IMR-90 (cell line): ENCODE measurements around the gene CUX1. TPM values are rescaled to one million over a fixed set of nuclear protein-coding genes. Genes with fewer than 3 reads are reported as not detected.

Experiments used
- ATAC-seq: fragments of 200-7000 bp; cut with Tn5 transposase; 2 replicates; pipeline ENCODE4 v1.9.1; 2020; ENCODE audit warnings: low read depth, mild to moderate bottlenecking, moderate library complexity
- BruUV-seq: library from RNA; stranded (reverse); fragments of 400-500 nt; replicated peaks from 2 replicates; lab custom pipeline; 2021; lab: Mats Ljungman, UMichigan
- CTCF ChIA-PET: fragments of 300-600 bp; formaldehyde crosslinking; extraction: SDS; loops from one replicate; lab custom pipeline; 2021; ENCODE audit warnings: antibody characterized with exemption; lab: Yijun Ruan, JAX
- POLR2A ChIA-PET: fragments of 300-600 bp; sonication (Branson Sonifier 250); formaldehyde crosslinking; loops from one replicate; lab custom pipeline; 2022; ENCODE audit warnings: antibody characterized with exemption; ENCODE audit not compliant: unreplicated experiment; lab: Charles Lee
- DNase-seq: peaks from one replicate; pipeline ENCODE4 v3.0.0; 2013
- H2AFZ ChIP-seq: replicated peaks from 2 replicates; pipeline ENCODE3; 2013; ENCODE audit warnings: low read length, mild to moderate bottlenecking; ENCODE audit not compliant: poor library complexity
- H2AK5ac ChIP-seq: 2 replicates; pipeline ENCODE4 v1.6.1; 2013; ENCODE audit warnings: low read depth, low read length, inconsistent platforms
- H2AK9ac ChIP-seq: replicated peaks from 2 replicates; pipeline ENCODE3; 2013; ENCODE audit warnings: mild to moderate bottlenecking, low read depth, low read length, moderate library complexity; ENCODE audit not compliant: poor library complexity
- H2BK120ac ChIP-seq: 2 replicates; pipeline ENCODE4 v1.6.1; 2013; ENCODE audit warnings: low read depth, low read length, inconsistent platforms
- H2BK15ac ChIP-seq: 3 replicates; pipeline ENCODE4 v1.6.1; 2013; ENCODE audit warnings: low read depth, low read length, inconsistent platforms
- H2BK20ac ChIP-seq: 2 replicates; pipeline ENCODE4 v1.6.1; 2013; ENCODE audit warnings: low read depth, mild to moderate bottlenecking, inconsistent platforms, low read length, moderate library complexity
- H2BK5ac ChIP-seq: 2 replicates; pipeline ENCODE4 v1.6.1; 2013; ENCODE audit warnings: mild to moderate bottlenecking, low read depth, low read length, inconsistent platforms; ENCODE audit not compliant: poor library complexity, severe bottlenecking
- H3K14ac ChIP-seq: replicated peaks from 2 replicates; pipeline ENCODE4 v1.6.1; 2013; ENCODE audit warnings: low read depth, low read length, inconsistent platforms
- H3K18ac ChIP-seq: 2 replicates; pipeline ENCODE4 v1.6.1; 2013; ENCODE audit warnings: low read depth, low read length, control low read depth
- H3K23ac ChIP-seq: 2 replicates; pipeline ENCODE4 v1.6.1; 2013; ENCODE audit warnings: low read depth, low read length, inconsistent platforms
- H3K27ac ChIP-seq: 2 replicates; pipeline ENCODE4 v1.5.1; 2013; ENCODE audit warnings: mild to moderate bottlenecking, control low read depth, low read length; ENCODE audit not compliant: insufficient read depth
- H3K27me3 ChIP-seq: 2 replicates; pipeline ENCODE4 v1.6.1; 2013; ENCODE audit warnings: low read length; ENCODE audit not compliant: control insufficient read depth, insufficient read depth
- H3K36me3 ChIP-seq: 2 replicates; pipeline ENCODE4 v1.6.1; 2013; ENCODE audit warnings: low read length, mixed read lengths; ENCODE audit not compliant: control insufficient read depth, insufficient read depth
- H3K4ac ChIP-seq: 2 replicates; pipeline ENCODE4 v1.6.1; 2013; ENCODE audit warnings: low read depth, low read length, inconsistent platforms
- H3K4me1 ChIP-seq: 2 replicates; pipeline ENCODE4 v1.6.1; 2013; ENCODE audit warnings: low read length, mixed read lengths; ENCODE audit not compliant: control insufficient read depth, insufficient read depth
- H3K4me2 ChIP-seq: 2 replicates; pipeline ENCODE4 v1.6.1; 2013; ENCODE audit warnings: low read depth, mild to moderate bottlenecking, control low read depth, low read length, moderate library complexity
- H3K4me3 ChIP-seq: 2 replicates; pipeline ENCODE4 v1.5.1; 2013; ENCODE audit warnings: low read depth, mild to moderate bottlenecking, control low read depth, low read length, moderate library complexity; ENCODE audit not compliant: insufficient read depth
- H3K56ac ChIP-seq: 2 replicates; pipeline ENCODE4 v1.6.1; 2013; ENCODE audit warnings: low read length, inconsistent platforms; ENCODE audit not compliant: insufficient read depth; ENCODE audit errors: extremely low read depth
- H3K79me1 ChIP-seq, 2 experiments: 2 replicates each; pipeline ENCODE4 v1.6.1; 2013; ENCODE audit warnings: low read length in 2 of 2, inconsistent platforms in 1 of 2, low read depth in 1 of 2
- H3K9ac ChIP-seq: 2 replicates; pipeline ENCODE4 v1.6.1; 2013; ENCODE audit warnings: low read depth, low read length, control low read depth
- H3K9me1 ChIP-seq: 2 replicates; pipeline ENCODE4 v1.6.1; 2013; ENCODE audit warnings: low read length, inconsistent platforms; ENCODE audit not compliant: insufficient read depth
- H3K9me3 ChIP-seq: 2 replicates; pipeline ENCODE4 v1.6.1; 2013; ENCODE audit warnings: low read length; ENCODE audit not compliant: control insufficient read depth, insufficient read depth
- H4K20me1 ChIP-seq: 2 replicates; pipeline ENCODE4 v1.6.1; 2013; ENCODE audit warnings: low read length, inconsistent platforms; ENCODE audit not compliant: insufficient read depth
- H4K5ac ChIP-seq: 2 replicates; pipeline ENCODE4 v1.6.1; 2013; ENCODE audit warnings: mild to moderate bottlenecking, low read depth, low read length, control low read depth
- H4K8ac ChIP-seq, 2 experiments: 2 replicates each; pipeline ENCODE4 v1.6.1; 2013; ENCODE audit warnings: low read depth in 2 of 2, low read length in 2 of 2, control low read depth in 1 of 2, inconsistent platforms in 1 of 2
- H4K91ac ChIP-seq: 2 replicates; pipeline ENCODE4 v1.6.1; 2013; ENCODE audit warnings: low read depth, low read length, inconsistent platforms; ENCODE audit not compliant: insufficient read depth
- BHLHE40 ChIP-seq: fragments of 150-350 bp; IDR thresholded peaks from 2 replicates; pipeline ENCODE4 v1.6.1; 2016; ENCODE audit warnings: mild to moderate bottlenecking, low read depth, low read length
- CEBPB ChIP-seq: IDR thresholded peaks from 2 replicates; pipeline ENCODE4 v1.6.1; 2012; ENCODE audit warnings: low read depth, low read length, improper control_type of control experiment
- CHD1 ChIP-seq: IDR thresholded peaks from 2 replicates; pipeline ENCODE4 v1.6.1; 2012; ENCODE audit warnings: low read depth, low read length, improper control_type of control experiment
- FOS ChIP-seq: fragments of 150-350 bp; IDR thresholded peaks from 2 replicates; pipeline ENCODE4 v1.6.1; 2016; ENCODE audit warnings: low read depth, low read length
- MAFK ChIP-seq: IDR thresholded peaks from 2 replicates; pipeline ENCODE4 v1.6.1; 2012; ENCODE audit warnings: low read depth, low read length, improper control_type of control experiment
- MAZ ChIP-seq: IDR thresholded peaks from 2 replicates; pipeline ENCODE4 v1.6.1; 2012; ENCODE audit warnings: low read depth, mild to moderate bottlenecking, low read length, improper control_type of control experiment, moderate library complexity, borderline replicate concordance
- MXI1 ChIP-seq: IDR thresholded peaks from 2 replicates; pipeline ENCODE4 v1.6.1; 2012; ENCODE audit warnings: low read depth, mild to moderate bottlenecking, low read length, moderate library complexity, borderline replicate concordance
- NFE2L2 ChIP-seq: fragments of 150-350 bp; IDR thresholded peaks from 2 replicates; pipeline ENCODE4 v1.6.1; 2016; ENCODE audit warnings: low read depth, mild to moderate bottlenecking, low read length
- POLR2A ChIP-seq: IDR thresholded peaks from 2 replicates; pipeline ENCODE4 v1.6.1; 2012; ENCODE audit warnings: mild to moderate bottlenecking, low read depth, low read length
- RAD21 ChIP-seq: IDR thresholded peaks from 2 replicates; pipeline ENCODE4 v1.6.1; 2012; ENCODE audit warnings: low read length, improper control_type of control experiment
- RFX5 ChIP-seq: IDR thresholded peaks from 2 replicates; pipeline ENCODE4 v1.8.0; 2012; ENCODE audit warnings: low read depth, mild to moderate bottlenecking, low read length, moderate library complexity
- SMC3 ChIP-seq: fragments of 150-350 bp; IDR thresholded peaks from 2 replicates; pipeline ENCODE4 v1.6.1; 2016; ENCODE audit warnings: low read depth, mild to moderate bottlenecking, antibody characterized with exemption, low read length, moderate library complexity
- USF2 ChIP-seq: fragments of 150-350 bp; IDR thresholded peaks from 2 replicates; pipeline ENCODE4 v1.6.1; 2017; ENCODE audit warnings: mild to moderate bottlenecking, antibody characterized with exemption, low read length, low read depth
- WGBS, 2 experiments: methylation state at CpG; one replicate each; pipeline versions ENCODE4 v1.1.5 to v1.1.7; 2013; ENCODE audit warnings: missing lambda C conversion rate in 2 of 2; ENCODE audit not compliant: insufficient read length in 1 of 2; ENCODE audit errors: extremely low coverage in 2 of 2; 5-methylcytosine and 5-hydroxymethylcytosine counted together
- dilution Hi-C: fragments of 300-500 bp; cut with HindIII; formaldehyde crosslinking; loops from one replicate; pipeline ENCODE4 v1.14.3; 2018; ENCODE audit warnings: low sequenced_read_pairs; ENCODE audit not compliant: unreplicated experiment
- in situ Hi-C: fragments of 300-500 bp; cut with MboI; formaldehyde crosslinking; loops from 3 replicates; pipeline ENCODE4 v1.14.3; 2019; ENCODE audit warnings: low sequenced_read_pairs, inconsistent platforms, mixed read lengths
- intact Hi-C: fragments of 100-400 bp; cut with micrococcal nuclease; formaldehyde crosslinking; loops from 2 replicates; pipeline ENCODE4 v1.10.0; 2022
- polyA plus RNA-seq, 3 experiments: library from polyadenylated mRNA; depleted of rRNA; stranded (reverse); fragments of >200 nt; gene quantifications; 2 replicates each; pipeline ENCODE4 v1.2.3, GENCODE V29; 2012; ENCODE audit warnings: low replicate concordance in 1 of 3
- total RNA-seq: library from RNA; depleted of rRNA; stranded (reverse); fragments of >200 nt; gene quantifications from 2 replicates; pipeline ENCODE4 v1.2.3, GENCODE V29; 2012
- TF ChIP-seq, protein P1 (sequence below): conservative IDR thresholded peaks from 2 replicates; pipeline ENCODE4 v1.5.1; 2012; ENCODE audit warnings: mild to moderate bottlenecking, low read depth, low read length, improper control_type of control experiment
- TF ChIP-seq, protein P2 (sequence below): fragments of 150-350 bp; IDR thresholded peaks from 2 replicates; pipeline ENCODE4 v1.6.1; 2016; ENCODE audit warnings: low read depth, mild to moderate bottlenecking, low read length, moderate library complexity, borderline replicate concordance

Gene CUX1
- total and polyA plus RNA-seq, 2 of the 4 experiments (the other 2 are of a cell fraction) = 19.7 to 46.4 TPM

DNA sequence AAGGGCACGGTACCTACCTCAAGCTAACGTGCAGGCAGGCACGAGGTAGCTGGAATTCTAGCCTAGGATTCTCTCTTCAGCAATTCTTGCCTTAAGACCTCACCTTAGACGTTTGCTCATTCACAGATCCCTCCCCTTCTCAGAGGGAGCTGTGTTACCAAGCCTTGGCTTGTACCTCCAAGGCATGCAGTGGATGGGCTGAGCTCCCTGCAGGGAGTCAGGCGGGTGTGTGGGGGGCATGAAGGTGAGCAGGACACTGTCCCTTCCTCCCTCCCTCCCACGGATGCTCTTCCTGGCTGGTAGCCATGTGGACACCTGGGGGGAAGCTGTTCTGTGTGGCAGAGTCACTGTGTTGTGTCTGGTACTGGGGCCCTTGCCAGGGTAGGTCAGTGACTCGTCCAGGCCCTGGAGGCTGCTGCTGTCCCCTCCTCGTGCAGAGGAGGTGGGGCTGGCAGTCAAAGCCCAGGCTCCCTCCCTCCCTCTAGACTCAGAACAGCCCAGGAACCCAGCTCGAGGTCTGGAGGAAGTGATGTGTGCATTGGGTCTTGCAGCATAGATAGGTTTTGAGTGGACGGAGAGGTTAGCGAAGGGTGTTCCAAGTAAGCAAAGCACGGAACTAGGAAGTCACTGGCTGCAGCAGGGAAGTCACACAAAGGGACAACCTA lies 247.1 kb downstream of the CUX1 start:
- 93% methylated on average over 3 of the region's 12 CpGs; no CpG with 5 or more reads in 1 of the 2 experiments for WGBS, 2 experiments
- ATAC-seq = peak; percentile 69
- no peak for TF ChIP-seq POLR2A
- TF ChIP-seq, protein P1, sequence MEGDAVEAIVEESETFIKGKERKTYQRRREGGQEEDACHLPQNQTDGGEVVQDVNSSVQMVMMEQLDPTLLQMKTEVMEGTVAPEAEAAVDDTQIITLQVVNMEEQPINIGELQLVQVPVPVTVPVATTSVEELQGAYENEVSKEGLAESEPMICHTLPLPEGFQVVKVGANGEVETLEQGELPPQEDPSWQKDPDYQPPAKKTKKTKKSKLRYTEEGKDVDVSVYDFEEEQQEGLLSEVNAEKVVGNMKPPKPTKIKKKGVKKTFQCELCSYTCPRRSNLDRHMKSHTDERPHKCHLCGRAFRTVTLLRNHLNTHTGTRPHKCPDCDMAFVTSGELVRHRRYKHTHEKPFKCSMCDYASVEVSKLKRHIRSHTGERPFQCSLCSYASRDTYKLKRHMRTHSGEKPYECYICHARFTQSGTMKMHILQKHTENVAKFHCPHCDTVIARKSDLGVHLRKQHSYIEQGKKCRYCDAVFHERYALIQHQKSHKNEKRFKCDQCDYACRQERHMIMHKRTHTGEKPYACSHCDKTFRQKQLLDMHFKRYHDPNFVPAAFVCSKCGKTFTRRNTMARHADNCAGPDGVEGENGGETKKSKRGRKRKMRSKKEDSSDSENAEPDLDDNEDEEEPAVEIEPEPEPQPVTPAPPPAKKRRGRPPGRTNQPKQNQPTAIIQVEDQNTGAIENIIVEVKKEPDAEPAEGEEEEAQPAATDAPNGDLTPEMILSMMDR = no peak
- TF ChIP-seq SMC3 = no peak
- TF ChIP-seq, protein P2, sequence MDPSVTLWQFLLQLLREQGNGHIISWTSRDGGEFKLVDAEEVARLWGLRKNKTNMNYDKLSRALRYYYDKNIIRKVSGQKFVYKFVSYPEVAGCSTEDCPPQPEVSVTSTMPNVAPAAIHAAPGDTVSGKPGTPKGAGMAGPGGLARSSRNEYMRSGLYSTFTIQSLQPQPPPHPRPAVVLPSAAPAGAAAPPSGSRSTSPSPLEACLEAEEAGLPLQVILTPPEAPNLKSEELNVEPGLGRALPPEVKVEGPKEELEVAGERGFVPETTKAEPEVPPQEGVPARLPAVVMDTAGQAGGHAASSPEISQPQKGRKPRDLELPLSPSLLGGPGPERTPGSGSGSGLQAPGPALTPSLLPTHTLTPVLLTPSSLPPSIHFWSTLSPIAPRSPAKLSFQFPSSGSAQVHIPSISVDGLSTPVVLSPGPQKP = no peak
- TF ChIP-seq RFX5 = no peak
- TF ChIP-seq MXI1 = no peak
- TF ChIP-seq BHLHE40 = no peak
- TF ChIP-seq CHD1 = no peak
- no peak for TF ChIP-seq RAD21
- no peak for TF ChIP-seq CEBPB
- no peak for TF ChIP-seq NFE2L2
- no peak for TF ChIP-seq MAZ
- TF ChIP-seq USF2 = no peak
- TF ChIP-seq MAFK = no peak
- no peak for TF ChIP-seq FOS

More for the DNA sequence above, 247.1 kb downstream of the CUX1 start:
- H3K9me3 ChIP-seq = no peaks in the 10 kb centered on the region
- intact Hi-C loops (no loop called here), dilution Hi-C loops (no loop called here), in situ Hi-C loops (no loop called here)
- H3K9ac ChIP-seq = no peak overlapping the region
- H3K36me3 ChIP-seq = 0 out of 2 replicates have a peak, but pooled peaks cover 3% of the 10 kb centered on the region
- H3K4me2 ChIP-seq = no peak overlapping the region
- H2AK9ac ChIP-seq = peak overlapping the region; percentile 22
- H3K79me1 ChIP-seq = peaks cover 27 to 48% of the 10 kb centered on the region in 2 experiments
- H3K27me3 ChIP-seq = no peaks in the 10 kb centered on the region
- no peak overlapping the region for H2AK5ac ChIP-seq
- H4K5ac ChIP-seq = no peak overlapping the region
- 0 out of 2 replicates have a peak overlapping the region, but pooled peaks have one; percentile 45 for H3K23ac ChIP-seq
- peak overlapping the region; percentile 36; the same call in 1 of the 2 replicates for H3K4ac ChIP-seq
- H2AFZ ChIP-seq = no peak overlapping the region
- ChIA-PET CTCF (no interaction called here), POLR2A (no interaction called here)
- H3K14ac ChIP-seq = no peak overlapping the region
- H4K20me1 ChIP-seq = peaks cover 20% of the 10 kb centered on the region
- H2BK5ac ChIP-seq = no peak overlapping the region
- H4K8ac ChIP-seq = 0 out of 4 replicates have a peak overlapping the region, but pooled peaks of 1 of the 2 experiments have one; percentile 0
- H3K9me1 ChIP-seq = peaks cover 26% of the 10 kb centered on the region
- H3K56ac ChIP-seq = no peak overlapping the region
- peak overlapping the region; percentile 22; the same call in 1 of the 2 replicates for H4K91ac ChIP-seq
- peak; percentile 26 for DNase-seq
- no peak overlapping the region for H3K4me3 ChIP-seq
- H2BK20ac ChIP-seq = no peak overlapping the region
- no peak overlapping the region for H2BK15ac ChIP-seq
- BruUV-seq = no TSS peak
- H3K4me1 ChIP-seq = peaks cover 9% of the 10 kb centered on the region
- H3K27ac ChIP-seq = no peak overlapping the region
- H2BK120ac ChIP-seq = peak overlapping the region; percentile 41
- H3K18ac ChIP-seq = no peak overlapping the region
